Stimulated activated CD4-positive, alpha-beta T cell treated with anti-CD3 and anti-CD28 coated beads, Interleukin-4, amount 100 ng/mL, for 4 hours (primary cell): ENCODE measurements around the gene PCDH9.

Experiments used
- DNase-seq, 2 experiments: peaks; one replicate each; pipeline ENCODE4 v3.0.0-alpha.2; 2020

The PCDH9 gene

DNA sequence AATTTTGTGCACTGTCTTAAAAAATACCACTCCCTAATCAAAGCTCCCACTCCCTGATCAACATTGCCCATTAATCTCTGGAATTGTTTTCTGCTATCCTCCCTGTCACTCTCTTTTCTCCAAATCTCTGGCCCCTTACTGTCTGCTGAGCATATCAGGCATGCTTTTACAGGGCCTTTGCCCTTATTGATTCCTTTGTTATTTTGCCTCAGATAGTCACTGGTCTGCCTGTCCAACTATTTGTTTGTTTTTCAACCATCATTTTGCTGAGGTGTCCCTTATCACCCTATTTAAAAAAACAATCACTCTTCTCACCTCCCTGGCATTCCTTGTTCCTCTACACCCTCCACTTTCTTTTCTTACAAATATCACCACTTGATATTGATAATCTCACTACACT is 153.0 kb downstream of the PCDH9 start:
- DNase-seq, result no peak

DNA sequence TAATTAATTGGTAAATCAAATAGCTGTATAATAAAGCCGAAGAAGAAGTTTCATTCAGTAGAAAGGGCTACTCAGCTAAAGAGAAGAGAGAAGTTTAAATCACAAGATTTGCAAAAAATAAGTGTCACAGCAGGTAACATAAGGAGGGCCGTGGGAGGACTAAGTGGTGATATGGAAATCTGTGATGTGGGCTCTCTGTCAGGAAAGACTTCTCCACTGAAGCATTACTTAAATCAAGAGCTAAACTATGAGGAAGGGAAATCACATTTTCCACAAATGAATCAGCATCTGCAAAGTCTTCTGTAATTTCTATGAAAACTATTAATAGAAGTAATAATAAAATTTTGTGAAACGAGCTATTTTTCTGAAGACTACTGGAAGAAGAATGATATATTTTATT is 153.8 kb downstream of the PCDH9 start:
- DNase-seq, result no peak

DNA sequence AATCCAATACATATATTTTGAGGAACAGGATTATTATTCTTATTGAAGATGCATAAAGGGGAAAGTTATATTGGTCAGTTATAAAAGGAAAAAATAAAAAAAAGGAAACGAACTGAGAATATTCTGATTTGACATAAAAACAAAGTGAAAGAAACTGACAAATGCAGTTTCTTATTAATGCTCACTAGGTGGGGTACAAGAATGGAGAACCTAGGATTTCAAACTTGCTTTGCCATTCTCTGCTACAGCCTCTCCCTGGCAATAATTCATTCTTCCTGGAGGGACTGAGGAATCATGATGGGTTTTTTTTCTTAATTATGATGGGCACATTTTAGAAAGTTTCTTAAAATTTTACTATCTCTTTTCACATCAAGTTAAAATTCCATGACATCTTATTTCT is 154.9 kb downstream of the PCDH9 start:
- DNase-seq, result no peak

DNA sequence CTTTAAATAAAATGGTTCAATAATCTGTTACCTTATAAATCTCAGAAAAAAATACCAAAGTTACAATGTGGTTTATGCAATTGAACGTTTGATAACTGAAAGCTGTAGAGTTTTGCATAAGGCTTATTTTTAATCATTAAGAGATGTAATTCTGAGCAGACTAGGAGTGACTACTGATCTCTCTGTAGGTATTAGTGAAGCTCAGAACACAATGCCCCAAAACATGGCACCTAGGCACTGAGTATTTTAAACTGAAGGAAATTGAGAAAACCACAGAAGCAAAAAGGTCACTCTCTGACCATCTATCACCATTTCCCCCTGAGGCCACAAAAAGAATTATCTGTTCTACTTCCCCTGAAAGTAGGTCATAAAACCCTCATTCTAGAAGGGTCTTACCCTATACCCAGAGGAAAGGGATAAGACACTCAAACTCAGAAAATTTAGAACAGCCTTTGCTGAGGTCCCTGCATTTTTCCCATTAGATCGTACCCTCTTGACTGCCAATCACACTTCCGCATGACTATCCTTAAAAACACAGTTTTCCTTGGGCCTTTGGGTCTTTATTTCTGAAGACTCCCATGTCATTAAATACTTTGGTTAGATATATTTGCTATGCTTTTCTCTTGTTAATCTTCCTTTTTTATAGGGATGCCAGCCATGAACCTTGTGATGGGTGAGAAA is 158.1 kb downstream of the PCDH9 start:
- no peak for DNase-seq

DNA sequence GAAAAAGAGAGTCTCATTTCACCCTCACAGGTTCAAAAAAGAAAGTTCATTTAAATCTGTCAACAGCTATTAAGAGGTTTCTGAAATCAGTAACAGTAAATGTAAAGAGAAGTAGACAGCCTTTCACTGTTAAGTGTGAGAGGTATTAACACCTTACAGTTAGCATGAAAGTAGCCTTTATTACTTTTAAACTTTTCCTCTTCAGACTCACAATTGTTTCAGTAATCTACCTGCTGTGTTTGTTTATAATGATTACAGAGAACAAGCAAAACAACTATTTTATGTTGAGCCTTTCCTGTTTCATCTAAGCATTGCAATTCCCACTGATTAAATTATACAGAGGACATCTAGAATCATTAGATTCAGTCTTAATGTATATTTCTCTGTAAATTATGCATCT is 159.8 kb downstream of the PCDH9 start:
- DNase-seq, result no peak

DNA sequence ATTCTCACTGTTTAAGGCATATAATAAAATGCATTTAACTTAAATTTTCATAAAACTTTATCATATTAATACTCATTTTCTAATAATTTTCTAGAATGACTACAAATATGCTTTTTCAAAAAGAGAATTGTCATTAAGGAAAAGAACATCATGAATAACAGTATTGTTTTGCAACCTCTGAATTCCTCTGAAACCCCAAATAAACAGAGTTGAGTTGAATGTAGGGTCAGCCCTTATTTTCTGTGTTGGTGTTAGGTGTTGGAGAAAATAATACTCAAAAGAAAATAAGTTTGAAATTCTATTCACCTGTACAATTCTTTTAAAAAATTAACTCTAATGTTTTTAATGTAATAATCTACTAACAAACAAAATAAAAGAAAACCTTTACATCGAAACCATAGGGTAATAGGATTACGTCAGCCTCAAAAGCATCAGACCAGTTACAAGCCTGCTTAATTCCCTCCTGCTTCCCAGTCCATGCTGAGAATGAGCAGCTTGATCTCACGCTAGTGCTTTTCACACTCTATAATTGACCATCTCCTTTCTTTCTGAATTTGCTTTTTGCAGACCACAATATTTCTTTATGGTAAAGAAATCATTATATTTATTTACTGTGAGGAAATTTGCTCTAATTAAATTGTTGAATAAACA is 160.9 kb downstream of the PCDH9 start:
- DNase-seq, result no peak

DNA sequence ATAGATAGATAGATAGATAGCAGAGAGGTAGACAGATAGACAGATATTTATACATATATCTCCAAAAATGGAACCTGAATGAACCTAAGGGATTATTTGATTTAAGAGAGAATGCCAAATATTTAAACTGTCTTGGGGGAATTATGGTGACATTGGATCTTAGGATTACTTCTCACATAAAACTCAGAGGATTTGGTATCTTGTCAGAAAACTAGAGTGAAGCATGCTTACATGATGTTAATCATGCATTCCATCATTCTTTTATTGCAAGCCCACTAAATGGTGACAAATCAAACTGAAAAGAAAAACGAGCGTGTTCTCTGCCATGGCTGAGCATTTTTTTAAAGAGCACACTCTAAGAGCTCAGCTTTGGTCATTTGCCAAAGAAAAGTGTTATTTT is 165.2 kb downstream of the PCDH9 start:
- no peak for DNase-seq

DNA sequence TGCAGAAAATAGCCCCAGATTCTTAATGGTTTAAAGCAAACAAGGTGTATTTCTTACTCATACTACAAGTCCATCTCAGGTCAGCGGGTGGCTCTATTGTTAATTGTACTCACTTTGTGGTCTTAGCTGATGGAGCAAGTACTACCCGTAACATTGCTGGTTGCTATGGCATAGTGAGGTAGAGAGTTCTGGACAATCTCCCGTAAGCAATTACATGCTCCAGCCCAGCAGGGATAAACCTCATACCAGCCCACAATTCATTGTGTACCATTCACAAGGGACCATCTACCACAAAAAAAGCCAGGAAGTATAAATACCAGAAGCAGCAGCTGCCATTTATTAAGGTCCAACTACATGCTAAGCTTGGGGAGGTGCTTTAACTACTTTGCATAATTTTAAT is 167.1 kb downstream of the PCDH9 start:
- DNase-seq, result no peak

DNA sequence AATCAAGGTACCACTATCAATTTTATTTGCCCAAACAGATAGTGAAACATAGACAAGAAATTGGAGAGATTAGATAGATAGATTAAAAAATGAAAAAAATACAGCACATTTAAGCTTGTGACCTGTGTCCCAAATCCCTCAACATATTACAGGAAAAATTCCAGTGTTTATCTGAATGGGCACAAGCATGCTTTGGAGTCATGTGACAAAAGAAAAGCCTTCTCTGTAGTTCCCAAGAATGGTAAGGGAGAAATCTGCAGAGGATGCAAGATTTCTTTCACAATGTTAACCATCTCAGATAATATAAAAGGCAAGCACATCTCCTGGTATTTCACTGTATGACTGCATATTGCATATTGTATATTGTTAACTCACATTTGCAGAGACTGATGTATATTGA is 168.0 kb downstream of the PCDH9 start:
- DNase-seq, result no peak

DNA sequence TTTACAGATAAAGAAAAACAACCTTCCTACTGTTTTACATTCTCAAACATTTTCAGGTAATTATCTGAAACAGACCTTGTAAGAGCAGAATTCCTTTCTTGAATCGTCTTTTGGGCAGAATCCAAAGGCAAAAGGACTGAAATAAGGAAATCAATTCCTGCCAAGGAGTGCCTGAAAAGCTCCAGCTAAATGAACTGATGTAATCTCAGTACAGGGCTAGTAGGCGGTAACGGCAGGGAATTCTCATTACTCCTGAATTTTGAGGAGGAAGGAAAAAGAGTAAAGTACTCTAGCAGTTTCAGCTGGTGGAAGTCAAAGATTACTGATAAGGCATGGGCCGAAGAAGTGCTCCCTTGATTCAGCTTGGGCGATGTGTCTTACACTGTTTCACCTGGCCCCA is 168.4 kb downstream of the PCDH9 start:
- DNase-seq, result no peak

DNA sequence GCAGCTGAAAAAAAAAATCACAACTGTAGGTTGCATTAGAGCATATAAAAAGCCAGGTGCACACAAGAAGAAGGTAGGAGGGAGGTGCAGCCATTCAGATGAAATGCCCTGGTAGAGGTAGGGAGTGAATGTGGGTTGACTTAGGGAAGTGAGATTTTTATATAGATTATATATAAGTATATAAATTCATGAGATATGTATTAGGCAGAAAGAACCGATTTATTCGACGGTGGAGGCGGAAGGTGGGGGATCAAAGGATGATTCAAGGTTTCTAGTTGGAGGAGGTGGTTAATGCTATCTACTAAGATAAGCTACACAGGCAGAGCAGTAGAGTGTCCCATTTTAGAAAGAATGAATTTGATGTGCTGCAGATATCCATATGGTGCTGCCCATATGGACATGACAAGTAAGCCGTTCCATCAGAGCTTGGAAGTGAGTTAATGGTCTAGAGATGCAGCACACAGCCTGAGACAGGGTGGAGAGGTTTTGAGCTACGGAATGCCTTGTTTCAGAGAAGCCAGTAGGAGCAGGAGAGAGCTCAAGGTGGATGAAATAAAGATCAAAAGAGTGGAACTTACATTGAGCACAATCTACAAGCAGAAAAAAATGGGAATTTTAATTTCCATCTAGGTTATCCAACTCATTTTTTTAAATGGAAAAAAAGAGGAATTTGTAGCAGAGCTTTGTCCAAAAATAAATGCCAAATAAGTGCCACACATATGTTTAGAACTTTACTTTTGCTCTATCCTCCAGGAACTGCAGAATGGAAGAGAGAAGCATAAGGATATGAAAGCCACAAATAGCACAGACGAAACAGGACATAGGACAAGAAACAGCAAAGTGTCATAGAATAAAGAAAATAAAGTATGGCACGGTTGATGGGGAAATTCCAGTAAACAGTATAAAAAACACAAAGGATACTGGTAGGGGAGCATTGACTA is 177.3 kb downstream of the PCDH9 start:
- DNase-seq, result no peak

DNA sequence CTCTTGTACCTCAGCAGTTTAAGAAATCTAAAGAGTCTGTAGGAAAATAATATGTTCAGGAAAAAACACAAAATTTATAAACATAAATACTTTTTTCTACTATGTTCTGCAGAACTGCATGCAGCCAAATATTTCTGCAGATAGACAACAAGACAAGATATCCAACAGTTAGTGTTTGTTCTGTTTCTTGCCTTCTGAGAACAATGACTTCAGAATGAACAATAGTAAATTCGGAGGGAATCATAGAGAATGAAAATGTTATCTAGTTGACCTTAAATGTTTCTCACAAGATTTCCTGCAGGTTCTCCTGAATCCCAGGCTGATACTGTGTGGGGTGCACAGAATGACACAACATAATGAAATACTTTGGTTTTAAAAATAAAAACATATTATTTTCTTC is 180.4 kb downstream of the PCDH9 start:
- DNase-seq, result no peak

DNA sequence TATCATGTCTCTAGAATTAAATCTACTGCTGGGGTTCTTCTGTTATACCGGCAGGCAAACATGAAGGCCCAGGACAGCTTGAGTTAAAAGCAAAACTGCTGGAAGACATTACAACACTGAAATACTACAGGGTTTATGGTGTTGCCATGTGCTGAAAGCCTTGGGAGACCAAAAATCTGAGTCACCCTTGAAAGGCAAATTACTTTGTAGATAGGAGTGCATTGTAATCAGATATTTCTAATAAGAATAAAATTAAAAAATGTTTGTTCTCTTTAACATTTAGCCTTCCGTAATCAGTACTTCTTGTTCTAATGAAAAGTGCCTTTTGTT is 181.3 kb downstream of the PCDH9 start:
- DNase-seq, result no peak

DNA sequence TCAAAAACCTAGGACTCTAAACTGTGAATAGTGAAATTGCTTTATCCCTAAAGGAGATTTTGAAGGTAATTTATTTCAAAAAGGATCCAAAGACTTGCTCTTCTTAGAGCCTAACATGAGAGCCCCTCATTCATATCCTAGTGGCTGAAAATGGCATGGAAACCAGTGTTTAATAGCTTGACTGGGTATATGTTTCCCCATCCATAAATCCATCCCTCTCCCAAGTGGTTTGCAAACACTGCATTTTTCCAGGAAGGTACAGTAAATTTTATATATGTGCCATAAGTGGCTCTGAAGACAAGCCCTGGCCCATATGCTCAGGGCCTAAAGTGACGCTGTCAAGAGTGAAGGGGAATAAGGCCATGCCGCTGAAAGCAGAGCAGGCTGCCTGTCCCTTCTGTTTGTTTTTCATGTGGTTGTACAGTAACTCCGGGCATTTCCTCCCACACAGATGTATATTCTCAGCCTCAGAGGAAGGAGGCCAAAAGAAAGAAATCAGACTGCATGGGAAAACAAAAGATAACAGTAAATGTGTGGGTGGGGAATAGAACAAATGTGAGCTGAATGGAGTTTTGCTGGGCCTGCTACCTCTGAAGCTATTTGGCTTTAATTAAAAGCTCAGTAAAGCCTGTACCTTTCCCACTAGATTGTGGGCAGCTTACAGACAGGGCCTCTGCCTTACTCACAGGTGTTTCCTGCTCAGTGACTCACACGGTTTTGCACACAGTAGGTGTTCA is 181.9 kb downstream of the PCDH9 start:
- DNase-seq, result no peak

DNA sequence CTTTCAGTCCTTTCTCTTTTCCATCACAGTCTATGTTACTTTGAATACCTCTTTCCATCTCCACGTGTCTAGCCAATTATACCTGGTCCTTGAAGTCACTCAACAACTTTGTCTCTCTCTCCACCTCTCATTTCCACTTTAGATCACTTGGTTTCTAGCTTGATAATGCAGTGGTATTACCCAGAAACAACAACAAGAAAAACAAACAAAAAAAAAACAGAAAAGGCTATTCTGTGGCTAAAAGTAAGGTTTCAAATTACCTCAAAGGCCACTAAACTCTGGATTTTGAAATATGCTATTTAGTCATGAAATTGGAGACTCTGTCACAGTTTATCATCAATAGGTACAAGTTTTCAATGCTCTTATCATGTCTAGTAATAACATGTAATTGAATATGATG is 184.8 kb downstream of the PCDH9 start:
- no peak for DNase-seq

DNA sequence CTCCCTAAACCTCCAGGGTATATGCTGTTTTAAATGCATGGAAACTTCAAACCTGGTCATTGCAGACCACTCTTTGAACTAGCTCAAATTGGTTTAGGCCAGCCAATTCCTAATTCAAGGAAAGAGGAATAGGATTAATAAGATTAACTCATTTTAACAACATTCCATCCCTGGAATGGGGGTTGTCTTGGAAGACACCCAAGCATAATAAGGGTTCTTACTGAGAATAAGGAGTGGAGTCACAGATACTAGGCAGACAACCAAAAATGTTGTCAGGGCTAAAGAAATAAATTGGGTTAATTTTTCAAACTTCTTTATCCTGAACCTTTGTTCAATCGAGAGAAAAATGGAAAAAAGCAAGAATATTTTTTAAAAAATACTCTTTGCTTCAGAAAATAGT is 186.2 kb downstream of the PCDH9 start:
- DNase-seq, result no peak

DNA sequence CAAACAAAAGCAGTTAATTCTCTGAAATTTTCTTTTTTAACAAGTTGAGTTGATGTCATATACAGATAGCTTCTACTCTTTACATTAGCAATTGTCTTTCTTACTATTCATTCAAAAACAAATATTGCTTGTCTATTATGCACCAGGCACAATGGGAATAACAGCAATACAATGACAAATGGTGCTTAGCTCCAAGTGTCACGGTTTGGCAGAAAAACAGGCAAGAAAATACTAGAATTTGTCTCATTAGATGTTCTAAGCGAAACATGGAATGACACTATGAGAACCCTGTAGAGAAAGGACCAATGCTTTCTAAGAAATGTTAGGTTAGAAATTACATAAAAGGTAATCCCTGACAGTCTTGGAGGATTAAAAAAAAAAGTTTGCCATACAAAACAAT is 187.6 kb downstream of the PCDH9 start:
- no peak for DNase-seq

DNA sequence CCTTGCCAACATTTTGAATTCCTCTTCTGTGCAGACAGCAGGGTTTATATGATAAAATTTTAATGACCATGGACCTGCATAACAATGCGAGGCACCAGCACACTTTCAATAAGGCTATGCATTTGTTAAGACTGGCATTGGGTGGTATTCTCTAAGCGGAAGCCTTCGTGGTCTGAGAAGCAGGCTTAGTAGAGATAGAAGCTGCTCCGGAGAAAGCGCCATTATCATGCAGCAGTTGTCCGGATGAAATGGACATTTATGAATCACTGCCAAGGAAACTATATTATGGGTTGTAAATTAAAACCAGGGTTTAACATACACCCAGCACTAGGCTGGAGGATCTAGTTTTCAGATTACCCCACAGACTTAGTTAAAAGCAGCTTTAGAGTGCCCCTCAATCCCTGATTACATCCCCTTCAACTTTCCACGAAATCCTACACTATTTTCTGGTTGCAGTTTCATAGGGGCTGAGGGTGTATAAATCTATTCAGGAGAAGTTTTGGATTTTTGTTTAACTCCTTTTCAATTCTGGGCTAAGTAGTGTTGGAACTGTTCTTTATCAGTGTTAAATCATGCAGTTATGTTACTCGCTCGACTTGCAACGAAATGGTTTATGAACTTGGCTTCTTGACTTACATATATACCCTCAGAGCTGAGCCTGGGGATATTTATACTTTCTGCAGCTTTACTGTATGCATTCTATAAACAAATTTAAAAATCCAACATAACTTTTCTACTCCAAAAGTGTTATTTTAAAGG is 193.3 kb downstream of the PCDH9 start:
- no peak for DNase-seq

DNA sequence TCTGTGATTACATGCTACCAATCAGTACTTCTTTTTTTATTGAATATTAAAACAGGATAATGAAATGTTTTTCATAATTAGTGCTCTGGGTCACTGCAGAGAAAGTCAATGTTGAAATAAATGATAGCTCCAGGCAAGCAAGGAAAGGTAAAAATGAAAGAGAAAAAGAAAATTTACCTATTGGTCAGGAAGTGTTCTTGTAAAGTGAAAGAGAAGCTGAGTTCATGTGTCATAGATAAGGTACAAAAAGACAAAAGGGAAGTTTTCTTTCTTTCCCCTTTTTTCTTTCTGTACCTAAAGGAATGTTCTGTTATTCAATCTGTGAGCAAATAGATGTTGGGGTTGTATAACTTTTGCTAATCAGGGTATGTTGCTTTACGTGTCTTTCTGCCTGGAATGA is 197.0 kb downstream of the PCDH9 start:
- no peak for DNase-seq

DNA sequence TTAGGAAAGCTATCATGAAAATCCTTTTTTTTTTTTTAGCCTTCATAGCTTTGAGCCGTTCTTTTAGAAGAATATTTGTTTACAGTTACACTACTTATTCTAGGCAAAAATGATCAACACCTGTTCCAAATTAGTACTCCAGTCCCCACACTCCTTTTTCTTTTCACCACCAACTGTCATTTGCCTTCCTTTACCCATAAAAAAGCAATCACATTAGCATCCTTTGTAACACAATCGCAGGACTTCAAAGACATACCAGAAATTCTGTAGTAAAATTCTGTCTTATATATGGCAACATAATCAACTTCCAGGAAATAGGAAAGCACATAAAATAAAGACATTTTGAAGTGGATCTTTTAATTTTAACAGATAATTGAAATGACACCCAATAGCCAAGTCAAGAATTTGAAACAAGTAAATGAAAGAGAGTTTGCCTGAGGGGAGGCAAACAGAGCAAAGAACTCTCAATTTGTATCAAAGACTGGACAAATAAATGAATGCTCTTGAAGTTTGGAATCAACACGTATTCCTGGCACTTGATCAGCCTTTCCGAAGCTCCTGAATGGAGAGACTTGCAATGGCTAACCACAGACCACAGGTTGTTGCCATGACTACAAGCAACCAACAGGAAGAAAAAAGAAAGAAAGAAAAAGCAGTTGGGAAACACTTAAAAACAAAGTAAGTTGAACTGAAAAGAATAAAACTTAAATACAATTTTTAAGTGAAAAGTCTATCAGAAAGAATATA is 206.8 kb downstream of the PCDH9 start:
- no peak for DNase-seq

DNA sequence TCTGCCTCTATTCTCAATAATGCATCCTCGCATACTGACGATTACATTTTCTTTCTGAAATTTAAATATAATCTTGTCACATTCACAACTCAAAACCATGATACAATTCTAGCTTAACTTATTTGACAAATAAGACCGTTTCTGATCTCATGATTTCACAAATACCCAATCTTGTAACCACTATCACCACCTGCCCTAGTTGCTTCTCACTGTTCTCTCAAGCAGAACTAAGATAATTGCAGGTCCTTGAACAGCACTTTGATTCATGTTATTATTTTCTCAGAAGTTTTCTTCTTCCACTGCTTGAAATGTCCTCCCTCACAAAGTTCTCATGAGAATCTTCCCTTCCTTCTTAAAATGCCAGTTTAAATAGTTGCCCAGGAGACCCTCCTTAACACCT is 211.4 kb downstream of the PCDH9 start:
- no peak for DNase-seq

DNA sequence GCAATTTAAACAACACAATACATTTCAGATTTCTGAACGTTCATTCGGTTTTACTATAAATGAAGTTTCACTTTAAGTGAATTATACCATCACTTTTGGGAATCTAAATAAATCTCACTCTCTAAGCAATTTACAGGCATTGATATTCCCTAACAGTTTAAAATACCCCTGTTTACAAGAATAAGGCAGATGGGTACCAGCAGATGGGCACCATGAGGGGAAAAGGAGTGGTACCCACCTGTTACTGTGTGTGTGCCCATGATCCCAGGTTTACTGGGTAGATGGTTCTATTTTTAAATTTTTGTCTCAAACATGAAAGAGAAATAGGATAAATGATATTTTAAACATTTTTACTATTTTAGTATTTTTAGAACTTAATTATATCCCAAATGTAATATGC is 212.9 kb downstream of the PCDH9 start:
- DNase-seq, result no peak
